GM21737 (cell line): ENCODE data around the gene ANKRD44.
"Not testable (repeated sequence)": the region's sequence is repeated elsewhere in the genome, so short reads cannot be mapped to it uniquely, and the experiment has no call there.

Source experiments
- ATAC-seq: cut with Tn5 transposase; IDR thresholded peaks from one replicate; pipeline ENCODE4 v1.9.1; 2021; ENCODE audit warnings: mild to moderate bottlenecking, moderate library complexity; ENCODE audit not compliant: unreplicated experiment

ANKRD44 gene

DNA sequence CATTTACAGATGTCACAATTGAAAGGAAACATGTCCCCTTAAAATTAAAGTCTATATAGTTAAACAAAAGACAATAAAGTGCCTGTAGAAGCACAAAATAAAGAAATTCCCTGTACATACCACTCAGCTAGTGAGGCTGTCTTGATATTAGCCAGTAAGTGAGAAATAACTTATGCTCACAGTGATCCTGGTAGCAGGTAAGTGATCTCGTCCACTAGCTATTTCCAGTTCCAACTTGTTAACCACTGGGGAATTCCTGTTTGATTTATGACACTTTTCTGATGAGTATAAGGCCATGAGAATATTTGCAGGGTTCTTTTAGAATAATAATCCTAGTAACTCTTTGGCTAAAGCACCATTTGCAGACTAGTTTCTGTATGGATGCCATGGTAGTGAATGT is 256.1 kb downstream of the ANKRD44 start:
- ATAC-seq: no peak

DNA sequence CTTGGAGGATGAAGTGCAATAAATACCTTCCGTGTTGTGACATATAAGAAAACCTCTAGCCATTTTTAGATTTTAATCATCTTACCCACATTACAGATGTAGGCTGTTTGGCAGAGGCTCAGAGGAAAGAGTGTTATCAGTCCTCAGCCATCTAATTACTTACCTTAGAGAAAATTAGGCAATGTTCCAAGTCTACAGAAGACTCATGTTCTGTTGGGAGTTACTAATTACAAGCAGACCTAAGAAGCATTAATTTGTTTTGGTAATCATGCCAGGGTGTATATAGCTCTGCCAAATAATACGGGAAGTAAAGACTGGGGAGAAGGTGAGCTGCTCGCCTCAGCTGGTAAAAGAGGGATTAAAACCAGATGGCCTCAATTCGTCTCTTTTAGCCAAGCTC is 258.2 kb downstream of the ANKRD44 start:
- ATAC-seq: no peak

DNA sequence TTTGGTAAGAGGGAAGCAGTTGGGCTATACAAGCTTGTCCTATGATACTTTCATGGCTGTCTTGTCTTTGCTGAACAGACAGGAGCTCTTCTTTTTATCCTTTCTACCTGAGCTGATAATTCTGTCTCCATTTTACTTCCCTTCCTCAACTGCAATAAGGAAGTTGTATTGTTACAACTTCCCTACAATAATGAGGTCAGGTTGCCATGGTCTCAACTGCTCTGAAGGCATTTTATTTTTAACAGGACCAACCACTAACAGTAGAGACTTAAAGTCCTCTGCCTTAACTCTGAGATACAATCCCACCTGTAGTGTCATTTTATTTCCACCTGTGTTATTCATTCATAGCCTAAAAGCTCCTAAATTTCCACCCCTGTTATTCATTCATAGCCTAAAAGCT is 265.5 kb downstream of the ANKRD44 start:
- no peak for ATAC-seq

DNA sequence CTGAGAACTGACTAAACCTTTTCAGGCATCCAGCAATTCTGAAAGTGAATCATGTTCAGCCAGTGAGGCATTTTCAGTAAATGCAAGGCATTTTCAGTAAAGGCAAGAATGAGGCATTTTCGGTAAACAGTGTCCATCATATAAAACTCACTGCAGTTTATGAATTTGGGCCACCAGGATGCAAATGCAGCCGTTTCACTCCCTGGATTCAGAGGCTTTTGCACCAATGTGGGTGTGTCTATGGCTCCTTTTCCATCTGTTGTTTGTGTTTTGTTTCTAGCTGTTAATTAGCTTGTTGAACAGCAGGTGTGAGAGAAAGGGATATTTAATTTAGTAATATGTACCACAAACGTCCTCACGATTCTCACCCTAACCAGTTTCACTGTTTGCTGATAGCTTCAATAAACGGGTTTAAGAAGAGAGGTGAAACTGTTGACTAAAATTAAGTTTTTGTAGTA is 267.8 kb downstream of the ANKRD44 start:
- ATAC-seq: no peak

GRCh38 chr2:197037863-197038398 is 272.6 kb downstream of the ANKRD44 start:
- no peak for ATAC-seq

- no peak for ATAC-seq
Observed at GRCh38 chr2:197035002-197035401, 275.6 kb downstream of the ANKRD44 start.

GRCh38 chr2:197034292-197034691 is 276.3 kb downstream of the ANKRD44 start:
- no peak for ATAC-seq

- ATAC-seq: no peak
Observed at GRCh38 chr2:197033222-197033621, 277.4 kb downstream of the ANKRD44 start.

DNA sequence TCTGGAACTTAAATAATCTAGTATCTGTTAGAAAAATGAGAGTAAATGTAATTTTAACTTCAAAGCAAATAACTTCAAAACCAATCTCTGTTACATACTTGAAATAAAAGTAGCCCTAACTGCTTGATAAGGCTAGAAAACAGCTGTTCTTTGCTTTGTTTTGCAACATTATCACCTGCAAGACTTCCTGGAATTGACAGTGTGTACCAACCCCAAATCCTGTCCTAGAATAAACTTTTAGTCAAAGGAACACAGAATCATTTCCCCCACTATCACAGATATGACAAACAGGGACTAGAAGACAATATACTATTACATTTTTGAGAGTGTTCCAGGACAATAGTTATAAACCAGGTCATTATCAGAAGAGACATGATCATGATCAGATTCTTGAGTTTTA is 278.8 kb downstream of the ANKRD44 start:
- no peak for ATAC-seq

- no peak for ATAC-seq
Observed at GRCh38 chr2:197030090-197030489, 280.5 kb downstream of the ANKRD44 start.

DNA sequence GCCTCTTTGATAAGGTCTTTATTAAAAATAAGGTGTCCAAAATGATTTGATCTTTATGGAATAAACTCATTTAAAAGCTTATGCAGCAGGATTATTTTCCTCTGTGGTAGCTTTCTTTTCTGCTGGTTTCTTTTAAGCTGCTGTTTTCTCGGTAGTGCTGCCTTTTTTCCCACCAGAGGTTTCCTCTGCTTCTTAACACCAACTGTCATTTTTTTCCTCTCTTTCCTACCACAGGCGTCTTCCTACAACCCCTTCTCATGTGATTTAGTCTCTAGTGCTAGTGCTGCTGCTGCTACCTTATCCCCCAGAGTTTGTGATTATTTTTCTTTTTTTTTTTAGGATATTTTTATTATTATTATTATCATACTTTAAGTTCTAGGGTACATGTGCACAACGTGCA is 281.9 kb downstream of the ANKRD44 start:
- no peak for ATAC-seq

DNA sequence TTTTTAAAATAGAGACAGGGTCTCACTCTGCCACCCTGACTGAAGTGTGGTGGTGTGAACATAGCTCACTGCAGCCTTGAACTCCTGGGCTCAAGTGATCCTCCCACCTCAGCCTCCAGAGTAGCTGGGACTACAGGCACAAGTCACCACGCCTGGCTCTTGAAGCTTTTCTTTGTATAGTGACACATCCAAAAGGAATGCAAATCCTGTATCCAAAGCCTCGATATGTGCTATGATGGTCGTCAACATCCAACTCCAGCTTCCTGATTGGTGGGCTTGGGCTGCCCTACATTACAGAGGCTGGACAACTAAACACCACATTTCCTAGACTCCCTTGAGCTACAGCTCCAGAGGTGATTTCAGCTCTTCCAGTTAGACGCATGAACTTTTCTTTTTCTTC is 282.4 kb downstream of the ANKRD44 start:
- no peak for ATAC-seq

- no peak for ATAC-seq
Observed at GRCh38 chr2:197024206-197024605, 286.4 kb downstream of the ANKRD44 start.

DNA sequence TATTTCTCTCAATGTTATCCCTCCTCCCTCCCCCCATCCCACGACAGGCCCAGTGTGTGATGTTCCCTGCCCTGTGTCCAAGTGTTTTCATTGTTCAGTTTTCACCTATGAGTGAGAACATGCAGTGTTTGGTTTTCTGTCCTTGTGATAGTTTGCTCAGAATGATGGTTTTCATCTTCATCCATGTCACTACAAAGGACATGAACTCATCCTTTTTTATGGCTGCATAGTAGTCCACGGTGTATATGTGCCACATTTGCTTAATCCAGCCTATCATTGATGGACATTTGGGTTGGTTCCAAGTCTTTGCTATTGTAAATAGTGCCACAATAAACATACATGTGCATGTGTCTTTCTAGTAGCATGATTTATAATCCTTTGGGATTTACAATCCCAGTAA is 289.7 kb downstream of the ANKRD44 start:
- ATAC-seq: not testable (repeated sequence)

DNA sequence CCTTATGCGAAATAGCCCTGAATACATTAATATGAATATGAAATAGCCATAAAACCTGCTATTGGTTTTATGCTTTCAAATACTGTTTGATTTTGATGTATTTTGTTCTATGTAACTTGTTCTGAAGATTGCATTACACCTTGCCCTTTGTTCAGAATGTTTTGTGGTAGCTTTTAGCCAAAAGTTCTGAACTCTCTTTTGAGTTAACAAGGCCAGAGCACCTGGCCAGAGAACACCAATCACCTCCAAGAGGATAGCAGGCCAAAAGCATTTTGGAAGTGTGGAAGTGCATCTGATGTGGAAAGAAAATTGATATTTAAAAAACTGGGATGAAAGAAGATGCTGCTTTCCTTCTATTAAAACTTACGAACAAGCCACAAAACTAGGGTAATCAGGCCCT is 297.5 kb downstream of the ANKRD44 start:
- no peak for ATAC-seq

DNA sequence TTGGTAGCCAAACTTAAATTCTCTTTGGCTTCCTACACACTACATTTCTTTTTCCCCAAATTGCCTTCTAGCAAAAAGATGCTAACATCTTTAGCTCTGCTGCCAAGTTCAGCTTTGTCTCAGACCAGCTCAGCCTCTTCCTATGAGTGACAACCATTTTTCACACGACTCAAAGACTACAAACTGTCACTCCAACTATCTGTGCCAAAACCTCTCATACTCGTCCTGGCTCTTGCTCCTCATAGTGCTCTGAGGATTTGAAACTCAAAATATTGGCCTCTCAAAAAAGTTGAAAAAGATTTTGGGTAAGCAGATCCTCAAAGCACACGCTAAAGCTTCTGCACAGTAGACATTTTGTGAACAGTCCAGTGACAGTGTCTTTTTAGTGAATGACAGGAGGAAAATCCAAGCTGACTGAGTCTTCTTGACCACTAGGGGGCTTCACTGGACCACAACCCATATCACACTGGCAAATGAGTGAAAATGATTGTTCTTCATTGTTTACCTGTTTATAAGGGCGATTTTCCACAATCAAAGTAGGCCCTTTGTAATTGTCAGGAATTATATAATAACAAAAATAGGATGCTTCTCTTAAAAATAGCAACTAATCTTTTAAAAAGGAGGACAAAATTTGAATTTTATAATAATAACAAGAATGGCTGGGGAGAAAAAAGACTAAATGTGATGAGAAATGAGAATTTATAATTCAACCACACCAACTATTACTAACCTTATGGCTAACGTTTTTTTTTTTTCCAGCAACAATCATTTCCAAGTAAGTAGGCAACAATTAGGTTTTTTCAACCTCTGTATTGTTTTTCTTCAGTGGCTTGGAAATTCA is 298.6 kb downstream of the ANKRD44 start:
- no peak for ATAC-seq

GRCh38 chr2:197011021-197011417 is 299.6 kb downstream of the ANKRD44 start:
- ATAC-seq: no peak

DNA sequence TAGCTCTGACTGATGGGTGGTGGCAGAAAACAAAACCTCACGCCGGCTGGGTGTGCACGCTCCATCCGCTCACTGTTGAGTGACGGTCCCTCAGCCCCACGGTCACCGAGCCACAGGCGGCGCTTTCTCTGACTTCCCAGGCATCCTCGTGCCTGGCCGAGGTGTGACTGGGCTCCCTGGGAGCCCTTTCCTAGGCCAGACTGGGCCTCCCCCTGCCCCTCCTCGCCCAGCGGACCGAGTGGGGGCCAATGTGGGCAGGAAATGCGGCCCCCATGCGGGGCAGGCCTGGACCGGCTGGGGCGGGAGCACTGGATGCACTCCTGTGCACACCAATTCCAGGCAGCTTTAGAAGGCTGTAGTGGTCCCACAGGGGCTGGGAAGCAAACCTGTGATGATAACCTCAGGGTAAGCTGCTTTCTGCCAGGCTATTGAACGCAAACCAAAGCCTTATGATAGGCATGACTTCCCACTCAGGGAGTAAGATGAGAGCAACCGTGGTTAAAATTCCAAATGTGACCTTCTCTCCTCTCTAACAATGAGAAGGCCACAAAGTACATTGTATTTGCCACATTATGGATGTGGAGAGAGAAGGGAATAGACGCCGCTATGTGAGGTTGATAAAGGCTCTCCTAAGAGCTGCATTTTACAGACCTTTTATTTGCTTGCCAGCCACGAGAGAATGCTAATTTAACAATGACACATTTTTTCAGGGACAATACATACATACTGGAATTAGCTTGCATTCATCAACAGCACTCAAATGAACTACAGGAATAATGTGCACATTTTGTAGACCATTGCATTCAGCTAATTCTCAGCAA is 300.2 kb downstream of the ANKRD44 start:
- no peak for ATAC-seq

- ATAC-seq: not testable (repeated sequence)
Observed at GRCh38 chr2:197008741-197009341, 301.7 kb downstream of the ANKRD44 start.

GRCh38 chr2:197007716-197008628 is 302.6 kb downstream of the ANKRD44 start:
- ATAC-seq: no peak
